Peyer's patch (tissue), 4 donors: ENCODE measurements around the gene MINAR2.

Experiments used
- POLR2A ChIP-seq, 2 donors: fragments of 450-650 bp; IDR thresholded peaks; one replicate each; pipeline ENCODE4 v1.5.1; 2017; ENCODE audit warnings: antibody characterized with exemption in 2 of 2, mild to moderate bottlenecking in 2 of 2, moderate library complexity in 2 of 2
- TF ChIP-seq, protein P1 (sequence below), 6 experiments: fragments of 450-650 bp in 4 of 6; fragments of 200-600 bp in 2 of 6; sonication (generic) in 1 of 6; IDR thresholded peaks; one replicate each; pipeline ENCODE4 v1.5.1; 2017 to 2019; ENCODE audit warnings: antibody characterized with exemption in 6 of 6, mild to moderate bottlenecking in 3 of 6, moderate library complexity in 1 of 6

DNA sequence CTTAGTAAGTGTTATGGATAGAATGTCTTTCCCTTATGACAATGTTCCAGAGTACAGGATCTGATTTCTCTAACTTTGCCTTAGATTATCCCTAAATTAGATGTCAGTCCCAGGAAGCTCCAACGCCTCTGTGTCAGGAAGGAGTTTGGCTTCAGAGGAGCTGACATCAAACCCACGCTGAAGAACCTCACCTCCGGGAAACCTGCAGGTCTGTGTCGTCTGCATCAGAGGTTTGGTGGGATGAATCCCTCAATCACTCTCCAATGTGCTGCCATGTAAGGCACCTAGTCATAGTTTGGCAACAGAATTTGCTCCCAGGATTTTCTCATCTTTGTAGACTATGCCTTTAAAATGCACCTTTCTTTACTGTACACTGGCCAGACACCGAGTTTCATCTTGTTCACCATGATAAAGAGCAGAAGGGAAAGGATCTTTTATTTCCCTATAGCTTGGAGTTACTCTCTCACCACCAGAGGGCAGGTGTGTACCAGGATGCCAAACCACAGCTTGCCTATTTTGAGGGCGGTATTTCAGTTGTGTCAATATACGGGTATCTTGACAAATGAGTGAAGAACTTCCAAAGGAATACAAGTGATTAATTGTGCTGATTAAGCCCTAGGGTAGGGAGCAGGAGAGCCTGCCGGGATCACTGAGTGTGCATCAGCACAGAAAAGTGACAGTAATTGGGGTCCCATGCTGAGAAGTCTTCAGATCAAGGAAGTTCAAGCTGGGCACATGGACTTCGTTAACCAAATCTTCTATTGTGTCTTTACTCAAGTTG lies 23.4 kb downstream of the MINAR2 start:
- TF ChIP-seq POLR2A (IDR thresholded peaks at IDR 0.05): no peak
- TF ChIP-seq, protein P1, sequence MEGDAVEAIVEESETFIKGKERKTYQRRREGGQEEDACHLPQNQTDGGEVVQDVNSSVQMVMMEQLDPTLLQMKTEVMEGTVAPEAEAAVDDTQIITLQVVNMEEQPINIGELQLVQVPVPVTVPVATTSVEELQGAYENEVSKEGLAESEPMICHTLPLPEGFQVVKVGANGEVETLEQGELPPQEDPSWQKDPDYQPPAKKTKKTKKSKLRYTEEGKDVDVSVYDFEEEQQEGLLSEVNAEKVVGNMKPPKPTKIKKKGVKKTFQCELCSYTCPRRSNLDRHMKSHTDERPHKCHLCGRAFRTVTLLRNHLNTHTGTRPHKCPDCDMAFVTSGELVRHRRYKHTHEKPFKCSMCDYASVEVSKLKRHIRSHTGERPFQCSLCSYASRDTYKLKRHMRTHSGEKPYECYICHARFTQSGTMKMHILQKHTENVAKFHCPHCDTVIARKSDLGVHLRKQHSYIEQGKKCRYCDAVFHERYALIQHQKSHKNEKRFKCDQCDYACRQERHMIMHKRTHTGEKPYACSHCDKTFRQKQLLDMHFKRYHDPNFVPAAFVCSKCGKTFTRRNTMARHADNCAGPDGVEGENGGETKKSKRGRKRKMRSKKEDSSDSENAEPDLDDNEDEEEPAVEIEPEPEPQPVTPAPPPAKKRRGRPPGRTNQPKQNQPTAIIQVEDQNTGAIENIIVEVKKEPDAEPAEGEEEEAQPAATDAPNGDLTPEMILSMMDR (IDR thresholded peaks at IDR 0.05): peak; percentile 18 to 77 (median 60)
